HepG2 (cell line): ENCODE data around the gene ANKS1B.

Experiments
- CHD2 ChIP-seq: IDR thresholded peaks from 2 replicates; pipeline ENCODE4 v1.6.1; 2011; ENCODE audit warnings: low read depth, low read length, improper control_type of control experiment
- MYC ChIP-seq: sonication (generic); formaldehyde crosslinking; IDR thresholded peaks from 2 replicates; pipeline ENCODE4 v1.9.0; 2021; ENCODE audit warnings: missing genetic modification reagents, borderline replicate concordance

- TF ChIP-seq MYC (no peak), CHD2 (no peak)
Measured at GRCh38 chr12:99901181-99901580, 83.6 kb downstream of the ANKS1B start.
